HEK293T (cell line): ENCODE measurements around the gene MTX1.

Experiments used
- CTCF ChIA-PET: fragments of 350-600 bp; formaldehyde crosslinking; extraction: SDS; loops from one replicate; lab custom pipeline; 2021; ENCODE audit warnings: antibody characterized with exemption, inconsistent platforms; lab: Yijun Ruan, JAX
- POLR2A ChIA-PET: fragments of 350-600 bp; formaldehyde crosslinking; extraction: SDS; loops from one replicate; lab custom pipeline; 2020; ENCODE audit warnings: antibody characterized with exemption, inconsistent platforms; lab: Yijun Ruan, JAX
- DNase-seq: peaks from one replicate; pipeline ENCODE4 v3.0.0; 2012; ENCODE audit warnings: mixed read lengths; ENCODE audit errors: extremely low spot score
- ARNT ChIP-seq: fragments of 450-650 bp; IDR thresholded peaks from 2 replicates; pipeline ENCODE4 v1.6.1; 2017; ENCODE audit warnings: mild to moderate bottlenecking
- BHLHE40 ChIP-seq: fragments of 450-650 bp; IDR thresholded peaks from 2 replicates; pipeline ENCODE4 v1.6.1; 2016; ENCODE audit warnings: mild to moderate bottlenecking, moderate library complexity, borderline replicate concordance
- CTBP1 ChIP-seq: fragments of 450-650 bp; IDR thresholded peaks from 2 replicates; pipeline ENCODE4 v1.6.1; 2016; ENCODE audit warnings: borderline replicate concordance
- ELF4 ChIP-seq: fragments of 450-650 bp; IDR thresholded peaks from 2 replicates; pipeline ENCODE4 v1.6.1; 2017; ENCODE audit warnings: antibody characterized with exemption
- FOXA1 ChIP-seq: fragments of 450-650 bp; IDR thresholded peaks from 2 replicates; pipeline ENCODE4 v1.6.1; 2016; ENCODE audit warnings: mild to moderate bottlenecking
- FOXK2 ChIP-seq: fragments of 450-650 bp; IDR thresholded peaks from 2 replicates; pipeline ENCODE4 v1.6.1; 2016; ENCODE audit warnings: mild to moderate bottlenecking
- FOXM1 ChIP-seq: fragments of 450-650 bp; IDR thresholded peaks from 2 replicates; pipeline ENCODE4 v1.6.1; 2017; ENCODE audit warnings: mild to moderate bottlenecking, borderline replicate concordance
- HDGF ChIP-seq: fragments of 450-650 bp; IDR thresholded peaks from 2 replicates; pipeline ENCODE4 v1.6.1; 2017; ENCODE audit warnings: antibody characterized with exemption, borderline replicate concordance
- L3MBTL2 ChIP-seq: fragments of 450-650 bp; conservative IDR thresholded peaks from 2 replicates; pipeline ENCODE4 v1.6.1; 2016; ENCODE audit warnings: mild to moderate bottlenecking
- LEF1 ChIP-seq: fragments of 450-650 bp; IDR thresholded peaks from 2 replicates; pipeline ENCODE4 v1.6.1; 2017; ENCODE audit warnings: mild to moderate bottlenecking, borderline replicate concordance
- NFRKB ChIP-seq: fragments of 450-650 bp; IDR thresholded peaks from 2 replicates; pipeline ENCODE4 v1.6.1; 2016; ENCODE audit warnings: mild to moderate bottlenecking, moderate library complexity
- SP1 ChIP-seq: fragments of 450-650 bp; IDR thresholded peaks from 2 replicates; pipeline ENCODE4 v1.6.1; 2017
- SUZ12 ChIP-seq: fragments of 450-650 bp; IDR thresholded peaks from 2 replicates; pipeline ENCODE4 v1.6.1; 2016; ENCODE audit warnings: mild to moderate bottlenecking
- TARDBP ChIP-seq: fragments of 450-650 bp; IDR thresholded peaks from 2 replicates; pipeline ENCODE4 v1.6.1; 2016
- ZNF384 ChIP-seq: fragments of 450-650 bp; IDR thresholded peaks from 2 replicates; pipeline ENCODE4 v1.6.1; 2016
- TF ChIP-seq, protein P1 (sequence below): fragments of 450-650 bp; IDR thresholded peaks from 2 replicates; pipeline ENCODE4 v1.6.1; 2016

Gene MTX1

DNA sequence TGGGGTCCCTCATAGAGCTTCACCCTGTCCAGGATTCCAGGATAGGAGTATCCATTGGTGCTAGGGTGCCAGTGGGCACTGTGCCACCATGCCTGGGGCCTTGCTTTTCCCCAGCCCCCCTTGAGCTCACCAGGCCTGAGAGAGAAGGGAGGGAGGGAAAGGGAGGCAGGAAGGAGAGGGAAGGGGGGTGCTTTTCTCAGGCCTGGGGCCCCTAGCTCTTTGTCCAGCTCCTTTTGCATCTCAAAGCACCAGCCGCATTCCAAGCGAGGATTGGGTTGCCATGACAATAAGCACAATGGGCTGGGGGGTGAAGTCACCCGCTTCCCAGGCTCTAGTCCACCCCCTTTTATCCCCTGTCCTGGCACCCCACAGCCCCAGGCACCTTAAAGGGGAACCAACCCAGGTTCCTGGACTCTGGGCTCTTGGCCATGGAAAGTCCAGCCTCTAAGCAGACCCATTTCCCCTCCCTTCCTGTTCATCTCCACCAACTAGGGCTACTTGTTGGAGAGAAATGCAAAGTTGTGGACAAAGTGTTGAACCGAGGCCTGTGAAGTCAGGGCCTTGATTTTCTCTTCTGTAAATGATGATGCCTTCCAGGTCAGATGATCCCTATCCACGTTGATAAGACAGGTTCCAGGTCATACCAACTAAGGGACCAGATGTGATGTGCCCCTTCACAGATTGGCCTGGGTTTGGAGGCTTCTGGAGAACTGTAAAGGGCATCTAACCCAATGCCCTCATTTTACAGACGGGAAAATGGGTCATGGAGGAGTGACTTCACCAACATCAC is 12.2 kb upstream of the MTX1 start:
- TF ChIP-seq NFRKB = no peak
- no peak for TF ChIP-seq LEF1
- TF ChIP-seq, protein P1, sequence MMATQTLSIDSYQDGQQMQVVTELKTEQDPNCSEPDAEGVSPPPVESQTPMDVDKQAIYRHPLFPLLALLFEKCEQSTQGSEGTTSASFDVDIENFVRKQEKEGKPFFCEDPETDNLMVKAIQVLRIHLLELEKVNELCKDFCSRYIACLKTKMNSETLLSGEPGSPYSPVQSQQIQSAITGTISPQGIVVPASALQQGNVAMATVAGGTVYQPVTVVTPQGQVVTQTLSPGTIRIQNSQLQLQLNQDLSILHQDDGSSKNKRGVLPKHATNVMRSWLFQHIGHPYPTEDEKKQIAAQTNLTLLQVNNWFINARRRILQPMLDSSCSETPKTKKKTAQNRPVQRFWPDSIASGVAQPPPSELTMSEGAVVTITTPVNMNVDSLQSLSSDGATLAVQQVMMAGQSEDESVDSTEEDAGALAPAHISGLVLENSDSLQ = no peak
- no peak for TF ChIP-seq FOXA1
- TF ChIP-seq FOXM1 = no peak
- TF ChIP-seq BHLHE40 = no peak
- TF ChIP-seq L3MBTL2 = no peak
- no peak for TF ChIP-seq ARNT
- no peak for TF ChIP-seq SUZ12
- no peak for TF ChIP-seq SP1
- no peak for TF ChIP-seq CTBP1
- no peak for TF ChIP-seq ZNF384
- TF ChIP-seq TARDBP = no peak
- POLR2A ChIA-PET = interaction anchor here (0.5 to 4.5 kb wide), 4 partner anchors 8 to 23 kb away, joined by 4 to 67 read pairs (median 6); partner anchors contain the start of genes KRTCAP2, MTX1 and THBS3
- CTCF ChIA-PET = interaction anchor here (0.7 kb wide), 1 partner anchor 12 kb away, joined by 3 read pairs; the partner anchor contains the start of gene THBS3
- DNase-seq = no peak

DNA sequence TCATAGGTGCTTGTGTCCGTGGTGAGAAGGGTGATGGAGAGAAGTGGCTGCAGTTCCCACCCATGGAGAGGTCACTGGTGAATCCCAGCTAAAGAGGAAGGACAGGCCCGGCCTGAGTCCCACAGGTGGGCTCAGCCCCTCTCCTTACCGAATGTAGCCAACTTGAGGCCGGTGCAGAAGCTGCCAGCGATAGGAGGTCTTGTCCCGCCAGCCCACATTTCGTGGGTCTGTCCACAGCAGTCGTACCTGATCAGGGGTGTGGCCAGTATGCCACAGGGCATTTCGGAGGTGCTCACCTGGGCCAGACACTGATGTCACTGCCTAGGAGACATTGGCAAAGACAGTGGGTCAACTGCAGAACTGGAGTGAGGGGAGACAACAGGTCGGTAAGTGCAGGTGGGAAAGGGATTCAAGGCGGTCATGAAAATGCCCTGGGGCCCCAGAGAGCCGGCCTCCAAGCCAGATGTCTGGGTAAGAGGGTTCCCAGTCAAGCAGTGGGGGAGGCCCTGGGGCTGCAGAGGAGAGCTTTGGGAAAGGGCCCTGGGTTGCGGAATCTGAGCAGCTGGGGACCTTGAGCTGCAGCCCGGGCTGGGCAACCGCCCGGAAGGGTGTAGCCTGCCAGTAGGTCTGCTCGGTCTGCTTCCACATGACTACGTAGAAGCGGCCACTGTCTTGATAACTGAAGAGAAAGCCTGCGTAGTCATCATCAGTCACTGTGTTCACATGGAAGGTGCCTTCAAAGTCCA is 11.4 kb upstream of the MTX1 start:
- ChIA-PET CTCF (interaction anchor here (1.5 kb wide), 1 partner anchor 10 kb away, joined by 6 read pairs; no protein-coding TSS in a partner anchor), POLR2A (no interaction called here)
- no peak for DNase-seq
- no peak for TF ChIP-seq ELF4
- TF ChIP-seq CTBP1 = no peak
- TF ChIP-seq LEF1 = no peak
- TF ChIP-seq L3MBTL2 = no peak
- TF ChIP-seq NFRKB = no peak
- TF ChIP-seq FOXM1 = no peak
- no peak for TF ChIP-seq BHLHE40
- no peak for TF ChIP-seq SP1
- TF ChIP-seq SUZ12 = no peak
- no peak for TF ChIP-seq TARDBP
- no peak for TF ChIP-seq HDGF
- TF ChIP-seq, protein P1 = no peak
- TF ChIP-seq ZNF384 = no peak
- TF ChIP-seq FOXA1 = no peak
- no peak for TF ChIP-seq FOXK2
- TF ChIP-seq ARNT = no peak

DNA sequence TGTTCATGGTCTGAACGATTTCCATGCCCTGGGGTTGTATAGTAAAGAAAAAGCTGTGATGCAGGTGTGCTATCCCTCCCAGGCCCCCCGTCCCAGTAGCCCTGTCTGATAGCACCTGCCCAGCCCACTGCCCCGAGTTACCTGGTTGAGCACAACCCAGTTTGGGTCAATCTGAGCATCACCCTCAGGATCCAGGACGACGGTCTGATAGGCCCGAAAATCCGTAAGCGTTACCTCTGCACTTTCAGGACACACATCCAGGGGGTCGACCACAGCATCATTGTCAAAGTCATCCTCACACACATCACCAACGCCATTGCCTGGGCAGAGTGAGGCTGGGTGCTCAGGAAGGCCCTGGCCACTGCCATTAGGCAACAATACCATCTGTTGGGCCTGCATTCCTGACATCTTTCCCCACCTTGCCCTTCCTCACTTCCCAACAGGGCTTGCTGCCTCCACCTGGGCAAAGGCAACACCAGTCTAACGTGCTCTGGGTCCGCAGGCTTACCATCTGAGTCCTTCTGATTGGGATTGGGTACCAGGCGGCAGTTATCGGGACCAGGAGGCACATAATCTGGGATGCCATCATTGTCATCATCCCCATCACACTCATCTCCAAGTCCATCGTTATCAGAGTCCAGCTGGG is 10.5 kb upstream of the MTX1 start:
- POLR2A ChIA-PET = no interaction called here
- DNase-seq = no peak
- TF ChIP-seq FOXA1 = no peak
- no peak for TF ChIP-seq FOXM1
- no peak for TF ChIP-seq CTBP1
- TF ChIP-seq SP1 = no peak
- TF ChIP-seq HDGF = no peak
- TF ChIP-seq BHLHE40 = no peak
- no peak for TF ChIP-seq NFRKB
- TF ChIP-seq FOXK2 = no peak
- no peak for TF ChIP-seq L3MBTL2
- TF ChIP-seq LEF1 = no peak
- no peak for TF ChIP-seq ELF4
- no peak for TF ChIP-seq SUZ12
- no peak for TF ChIP-seq TARDBP
- no peak for TF ChIP-seq ARNT
- TF ChIP-seq, protein P1 = no peak
- no peak for TF ChIP-seq ZNF384
- CTCF ChIA-PET = interaction anchor here (1.0 to 1.5 kb wide), 2 partner anchors 9 kb away, joined by 3 to 6 read pairs; no protein-coding TSS in a partner anchor

DNA sequence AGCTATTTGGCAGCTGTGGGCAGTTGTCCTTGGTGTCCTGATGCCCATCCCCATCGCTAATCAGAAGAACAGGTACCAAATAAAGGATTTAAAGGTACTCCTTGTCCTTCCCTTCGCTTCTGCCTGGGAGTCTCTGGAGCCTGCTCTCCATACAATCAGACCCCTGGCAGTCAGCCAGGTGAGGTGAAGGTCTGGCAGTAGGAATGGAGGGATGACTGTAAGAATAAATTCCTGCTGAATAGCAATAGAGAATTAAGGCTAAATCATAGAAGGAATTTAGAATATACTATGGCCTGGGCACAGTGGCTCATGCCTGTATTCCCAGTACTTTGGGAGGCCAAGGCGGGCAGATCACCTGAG is 10.0 kb upstream of the MTX1 start:
- CTCF ChIA-PET = interaction anchor here (1.0 kb wide), 1 partner anchor 9 kb away, joined by 3 read pairs; no protein-coding TSS in a partner anchor

DNA sequence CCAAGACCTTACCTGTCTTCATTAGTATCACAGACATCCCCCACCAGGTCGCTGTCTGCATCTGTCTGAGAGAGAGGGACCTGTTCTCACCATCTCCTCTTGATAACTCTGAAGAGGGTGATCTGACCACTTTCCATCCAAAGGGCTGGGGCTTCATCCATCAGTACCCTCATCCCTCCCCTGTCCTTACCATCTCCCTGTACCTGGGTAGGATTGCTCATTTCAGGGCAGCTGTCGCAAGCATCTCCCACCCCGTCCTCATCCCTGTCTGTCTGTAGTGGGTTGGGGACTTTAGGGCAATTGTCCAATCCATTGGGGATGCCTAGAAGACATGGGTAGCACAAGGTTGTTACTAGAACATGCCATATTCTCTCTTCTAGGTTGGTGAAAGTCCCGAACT is 8.7 kb upstream of the MTX1 start:
- CTCF ChIA-PET = no interaction called here
- DNase-seq = no peak
- POLR2A ChIA-PET = no interaction called here
- TF ChIP-seq FOXK2 = no peak

More for the DNA sequence above, 10.0 kb upstream of the MTX1 start:
- POLR2A ChIA-PET = no interaction called here
- DNase-seq = no peak
- TF ChIP-seq FOXK2 (no peak), L3MBTL2 (no peak), FOXA1 (no peak)
